Skeletal muscle tissue (tissue), 2 donors: ENCODE results near the gene RGS9BP. TPM values are rescaled to one million over a fixed set of nuclear protein-coding genes. Genes with fewer than 3 reads are reported as not detected.

Source experiments
- small RNA-seq: library from RNA; depleted of rRNA; stranded (forward); fragments of <200 nt; gene quantifications from one replicate; pipeline ENCODE3, GENCODE V24; 2014
- total RNA-seq: library from RNA; depleted of rRNA; stranded (reverse); fragments of >200 nt; gene quantifications from one replicate; pipeline ENCODE4 v1.2.3, GENCODE V29; 2014

The RGS9BP gene
- total RNA-seq, 1 donor from 2014 or later = 0.52 TPM

Small RNAs within 50 kb of the gene (small RNA-seq; reads per million reads assigned to genes)
- gene RN7SL789P = not detected

Other genes starting within 250 kb of the RGS9BP start
- 37.1 TPM for gene PDCD5, start 94.7 kb upstream of the RGS9BP start, total RNA-seq
- 19.3 TPM for gene ANKRD27, start 668 bp upstream of the RGS9BP start, total RNA-seq
- gene NUDT19, start 16.0 kb downstream of the RGS9BP start, total RNA-seq = 6.3 TPM
- gene TDRD12, start 43.9 kb downstream of the RGS9BP start, total RNA-seq = 1.6 TPM
- 1.0 TPM for gene SLC7A9, start 193.9 kb downstream of the RGS9BP start, total RNA-seq